ENCODE measurements around the gene REXO5. TPM values are rescaled to one million over a fixed set of nuclear protein-coding genes. Genes with fewer than 3 reads are reported as not detected.
A peak's percentile ranks its signal among the peaks of the same experiment; 100 is the strongest.

The REXO5 gene, protein sequence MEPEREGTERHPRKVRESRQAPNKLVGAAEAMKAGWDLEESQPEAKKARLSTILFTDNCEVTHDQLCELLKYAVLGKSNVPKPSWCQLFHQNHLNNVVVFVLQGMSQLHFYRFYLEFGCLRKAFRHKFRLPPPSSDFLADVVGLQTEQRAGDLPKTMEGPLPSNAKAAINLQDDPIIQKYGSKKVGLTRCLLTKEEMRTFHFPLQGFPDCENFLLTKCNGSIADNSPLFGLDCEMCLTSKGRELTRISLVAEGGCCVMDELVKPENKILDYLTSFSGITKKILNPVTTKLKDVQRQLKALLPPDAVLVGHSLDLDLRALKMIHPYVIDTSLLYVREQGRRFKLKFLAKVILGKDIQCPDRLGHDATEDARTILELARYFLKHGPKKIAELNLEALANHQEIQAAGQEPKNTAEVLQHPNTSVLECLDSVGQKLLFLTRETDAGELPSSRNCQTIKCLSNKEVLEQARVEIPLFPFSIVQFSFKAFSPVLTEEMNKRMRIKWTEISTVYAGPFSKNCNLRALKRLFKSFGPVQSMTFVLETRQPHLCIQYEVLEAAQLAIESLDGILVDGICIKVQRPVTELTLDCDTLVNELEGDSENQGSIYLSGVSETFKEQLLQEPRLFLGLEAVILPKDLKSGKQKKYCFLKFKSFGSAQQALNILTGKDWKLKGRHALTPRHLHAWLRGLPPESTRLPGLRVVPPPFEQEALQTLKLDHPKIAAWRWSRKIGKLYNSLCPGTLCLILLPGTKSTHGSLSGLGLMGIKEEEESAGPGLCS
- 1 to 10 TPM; 1.5 to 5.9 (median 4.1) TPM for total RNA-seq

DNA sequence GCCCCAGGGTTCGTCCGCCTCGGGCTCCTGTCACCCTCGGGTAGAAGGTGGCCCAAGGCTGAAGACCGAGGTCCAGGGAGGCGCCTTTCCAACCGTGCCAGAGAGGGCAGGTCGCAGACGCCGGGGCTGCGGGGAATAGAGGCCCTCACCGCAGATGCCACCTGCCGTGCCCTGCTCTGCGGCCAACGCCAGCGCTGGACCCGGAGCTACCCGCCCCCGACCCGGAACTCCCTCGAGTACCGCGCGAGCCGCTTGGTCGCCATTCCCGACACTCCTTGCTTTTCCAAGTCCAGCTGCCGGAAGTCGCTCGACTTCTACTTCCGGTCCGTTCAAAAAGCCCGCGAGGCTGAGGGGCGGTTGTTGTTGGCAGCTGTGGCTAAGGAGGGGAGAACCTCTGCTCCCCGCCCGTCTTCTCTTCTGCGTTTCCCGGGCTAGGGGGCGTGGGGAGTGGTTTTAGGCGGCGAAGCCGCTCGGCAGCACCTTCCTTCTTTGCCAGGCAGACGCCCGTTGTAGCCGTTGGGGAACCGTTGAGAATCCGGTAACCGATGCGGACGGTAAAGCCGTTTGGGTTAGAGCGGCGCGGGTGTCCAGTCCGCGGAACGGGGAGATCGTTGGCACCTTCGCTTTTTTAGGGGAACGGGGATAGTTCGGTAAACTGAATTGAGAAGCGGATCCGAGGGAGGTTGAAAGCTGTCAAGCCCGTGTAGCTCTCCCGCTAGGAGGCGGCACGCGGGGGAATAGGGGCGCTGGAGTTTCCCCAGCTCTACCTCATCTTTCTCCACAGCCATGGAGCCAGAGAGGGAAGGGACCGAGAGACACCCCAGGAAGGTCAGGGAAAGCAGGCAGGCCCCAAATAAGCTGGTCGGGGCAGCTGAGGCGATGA lies at the start of gene REXO5, which contains the start of gene ERI2:
Gene REXO5, plus strand, starts transcription at position 360 of the 883 bp plus-strand sequence. Its CDS starts 427 bp downstream, at position 787.
Gene ERI2, minus strand, starts transcription at position 305 of the 883 bp plus-strand sequence. Its CDS starts 42 bp downstream, at position 263.
- Histone ChIP-seq H3K36me3 (peaks cover 0 to 8% (median 0%) of the 10 kb centered on the region in 3 donors), H3K4me1 (peaks cover 0 to 21% (median 5%) of the 10 kb centered on the region in 4 donors), H3K9me3 (no peaks in the 10 kb centered on the region), H3K4me3 (peak within 1 kb of the TSS; percentile 60 to 89 (median 80)), H3K27me3 (no peaks in the 10 kb centered on the region), H3K27ac (peak within 1 kb of the TSS; percentile 63 to 95 (median 85))
- TF ChIP-seq EP300 (IDR thresholded peaks at IDR 0.05) (peak in 1 of 2 donors; percentile 75), POLR2A (IDR thresholded peaks at IDR 0.05) (peak in 1 of 2 donors; percentile 40)
- TF ChIP-seq, protein P1, sequence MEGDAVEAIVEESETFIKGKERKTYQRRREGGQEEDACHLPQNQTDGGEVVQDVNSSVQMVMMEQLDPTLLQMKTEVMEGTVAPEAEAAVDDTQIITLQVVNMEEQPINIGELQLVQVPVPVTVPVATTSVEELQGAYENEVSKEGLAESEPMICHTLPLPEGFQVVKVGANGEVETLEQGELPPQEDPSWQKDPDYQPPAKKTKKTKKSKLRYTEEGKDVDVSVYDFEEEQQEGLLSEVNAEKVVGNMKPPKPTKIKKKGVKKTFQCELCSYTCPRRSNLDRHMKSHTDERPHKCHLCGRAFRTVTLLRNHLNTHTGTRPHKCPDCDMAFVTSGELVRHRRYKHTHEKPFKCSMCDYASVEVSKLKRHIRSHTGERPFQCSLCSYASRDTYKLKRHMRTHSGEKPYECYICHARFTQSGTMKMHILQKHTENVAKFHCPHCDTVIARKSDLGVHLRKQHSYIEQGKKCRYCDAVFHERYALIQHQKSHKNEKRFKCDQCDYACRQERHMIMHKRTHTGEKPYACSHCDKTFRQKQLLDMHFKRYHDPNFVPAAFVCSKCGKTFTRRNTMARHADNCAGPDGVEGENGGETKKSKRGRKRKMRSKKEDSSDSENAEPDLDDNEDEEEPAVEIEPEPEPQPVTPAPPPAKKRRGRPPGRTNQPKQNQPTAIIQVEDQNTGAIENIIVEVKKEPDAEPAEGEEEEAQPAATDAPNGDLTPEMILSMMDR (IDR thresholded peaks at IDR 0.05) = peak in 4 of 5 experiments; percentile 26 to 45 (median 41)
- DNase-seq (ENCODE audit: low spot score in 2 of 2) = peak; percentile 75 to 86
- 0 to 1% methylated on average over 46 to 59 of the region's 74 CpGs for WGBS, 2 donors

DNA sequence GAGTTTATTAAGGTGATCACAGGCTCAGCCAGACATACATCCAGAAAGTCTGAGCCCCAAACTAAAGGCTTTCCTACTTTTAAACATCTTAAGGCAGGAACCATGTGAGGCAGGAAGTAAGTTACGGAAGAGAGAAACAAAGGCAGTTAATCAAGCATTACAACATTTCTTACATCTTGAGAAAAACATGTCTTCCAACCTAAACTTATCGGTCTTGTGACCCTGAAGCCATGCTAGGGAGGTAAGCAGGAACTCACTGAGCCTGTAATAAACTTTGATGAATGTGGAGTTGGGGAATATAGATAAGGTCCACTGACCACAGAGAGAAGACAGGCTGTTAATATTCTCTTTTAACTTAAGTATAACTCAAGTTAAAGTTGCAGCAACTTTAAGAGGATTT lies 46.0 kb upstream of the REXO5 start:
- no peaks in the 10 kb centered on the region for H3K27me3 ChIP-seq
- H3K4me1 ChIP-seq = peaks cover 0 to 4% (median 0%) of the 10 kb centered on the region in 4 donors
- no peak for TF ChIP-seq EP300 (IDR thresholded peaks at IDR 0.05)
- TF ChIP-seq POLR2A (IDR thresholded peaks at IDR 0.05) = no peak
- TF ChIP-seq, protein P1 (IDR thresholded peaks at IDR 0.05) = no peak
- no peaks in the 10 kb centered on the region for H3K36me3 ChIP-seq
- 68% methylated on average over 2 of the region's 2 CpGs for WGBS, 2 donors
- no peak overlapping the region for H3K4me3 ChIP-seq
- no peaks in the 10 kb centered on the region for H3K9me3 ChIP-seq
- DNase-seq (ENCODE audit: low spot score in 2 of 2) = no peak
- no peak overlapping the region for H3K27ac ChIP-seq

DNA sequence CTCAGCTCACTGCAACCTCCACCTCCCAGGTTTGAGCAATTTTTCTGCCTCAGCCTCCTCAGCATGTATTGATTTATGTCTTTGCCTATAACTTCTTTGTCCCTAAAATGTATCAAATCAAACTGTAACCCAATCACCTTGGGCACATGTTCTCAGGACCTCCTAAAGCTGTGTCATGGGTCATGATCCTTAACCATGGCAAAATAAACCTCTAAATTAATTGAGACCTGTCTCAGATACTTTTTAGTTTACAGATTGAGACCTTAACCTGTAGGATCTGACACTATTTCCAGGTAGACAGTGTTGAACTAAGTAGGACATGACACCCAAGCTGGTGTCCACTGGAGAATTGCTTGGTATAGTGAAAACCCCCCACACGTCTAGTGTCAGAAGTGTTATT lies 45.2 kb upstream of the REXO5 start:
- 77 to 81% methylated on average over 1 of the region's 1 CpG for WGBS, 2 donors
- TF ChIP-seq POLR2A (IDR thresholded peaks at IDR 0.05) (no peak), EP300 (IDR thresholded peaks at IDR 0.05) (no peak)

DNA sequence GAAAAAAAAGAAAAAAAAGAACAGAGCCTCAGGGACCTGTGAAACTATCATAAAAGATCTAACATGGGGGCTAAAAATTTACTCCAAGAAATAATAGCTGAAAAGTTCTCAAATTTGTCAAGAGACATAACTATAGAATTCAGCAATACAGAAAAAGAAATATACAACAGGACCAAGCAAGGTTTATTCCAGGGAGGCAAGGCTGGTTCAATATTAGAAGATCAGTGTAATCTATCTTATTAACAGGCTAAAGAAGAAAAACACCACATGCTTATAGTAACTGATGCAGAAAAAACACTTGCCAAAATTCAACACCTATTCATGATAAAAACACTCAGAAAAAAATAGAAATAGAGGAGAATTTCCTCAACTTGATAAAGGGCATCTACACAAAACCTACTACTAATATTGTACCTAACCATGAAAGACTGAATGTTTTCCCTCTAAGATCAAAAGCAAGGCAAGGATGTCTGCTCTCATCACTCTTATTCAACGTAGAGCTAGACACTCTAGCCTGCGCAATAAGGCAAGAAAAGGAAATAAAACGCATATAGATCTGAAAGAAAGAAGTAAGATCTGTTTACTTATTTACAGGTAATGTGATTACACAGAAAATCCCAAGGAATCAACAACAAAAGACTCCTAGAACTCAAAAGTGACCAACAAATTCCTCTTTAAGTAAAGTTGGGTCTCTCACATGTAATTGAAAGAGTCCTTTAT lies 43.8 kb upstream of the REXO5 start:
- no peak for DNase-seq (ENCODE audit: low spot score in 2 of 2)
- TF ChIP-seq POLR2A (IDR thresholded peaks at IDR 0.05) (no peak), EP300 (IDR thresholded peaks at IDR 0.05) (no peak)
- TF ChIP-seq, protein P1 (IDR thresholded peaks at IDR 0.05) = no peak
- Histone ChIP-seq H3K27ac (no peak overlapping the region), H3K27me3 (no peaks in the 10 kb centered on the region), H3K4me3 (no peak overlapping the region), H3K9me3 (no peaks in the 10 kb centered on the region), H3K4me1 (peaks cover 0 to 4% (median 0%) of the 10 kb centered on the region in 4 donors), H3K36me3 (no peaks in the 10 kb centered on the region)
- 95 to 97% methylated on average over 3 of the region's 3 CpGs for WGBS, 2 donors

More for the DNA sequence above, 45.2 kb upstream of the REXO5 start:
- DNase-seq (ENCODE audit: low spot score in 2 of 2) = no peak
- no peaks in the 10 kb centered on the region for H3K27me3 ChIP-seq
- H3K4me1 ChIP-seq = peaks cover 0 to 4% (median 0%) of the 10 kb centered on the region in 4 donors
- H3K9me3 ChIP-seq = no peaks in the 10 kb centered on the region
- no peaks in the 10 kb centered on the region for H3K36me3 ChIP-seq
- H3K27ac ChIP-seq = no peak overlapping the region
- H3K4me3 ChIP-seq = no peak overlapping the region
